Neural crest cell (in vitro differentiated cells): ENCODE results near the gene ARHGAP45. TPM values are rescaled to one million over a fixed set of nuclear protein-coding genes. Genes with fewer than 3 reads are reported as not detected.

Source experiments
- DNase-seq: peaks from one replicate; pipeline ENCODE4 v3.0.0; 2021; ENCODE audit warnings: low read depth, mixed read lengths, low spot score
- H3K27ac Mint-ChIP-seq: one replicate; pipeline ENCODE4 v1.8.0; 2021; ENCODE audit warnings: mild to moderate bottlenecking, mixed read lengths; ENCODE audit not compliant: unreplicated experiment
- H3K27me3 Mint-ChIP-seq: 2 replicates; pipeline ENCODE4 v1.8.0; 2021; ENCODE audit warnings: low read depth, mild to moderate bottlenecking, mixed read lengths
- H3K36me3 Mint-ChIP-seq: 2 replicates; pipeline ENCODE4 v1.8.0; 2021; ENCODE audit warnings: low read depth, mild to moderate bottlenecking, mixed read lengths
- H3K4me1 Mint-ChIP-seq: 2 replicates; pipeline ENCODE4 v1.8.0; 2021; ENCODE audit warnings: mixed read lengths
- H3K4me3 Mint-ChIP-seq: one replicate; pipeline ENCODE4 v1.8.0; 2021; ENCODE audit warnings: mild to moderate bottlenecking, mixed read lengths
- H3K9me3 Mint-ChIP-seq: 2 replicates; pipeline ENCODE4 v1.8.0; 2021; ENCODE audit warnings: mixed read lengths
- CTCF ChIP-seq: fragments of 200-600 bp; sonication (generic); conservative IDR thresholded peaks from 2 replicates; pipeline ENCODE4 v1.5.0; 2021; ENCODE audit warnings: antibody characterized with exemption, mild to moderate bottlenecking
- total RNA-seq: library from RNA; stranded (reverse); gene quantifications from 2 replicates; pipeline ENCODE4 v1.2.1, GENCODE V29; 2021

The ARHGAP45 gene
- total RNA-seq, 1 donor from 2014 or later: 1.6 TPM

- Mint-ChIP-seq H3K4me3 (no peak overlapping the region), H3K9me3 (no peaks in the 10 kb centered on the region), H3K4me1 (peaks cover 8% of the 10 kb centered on the region), H3K27ac (no peak overlapping the region), H3K27me3 (no peaks in the 10 kb centered on the region), H3K36me3 (no peaks in the 10 kb centered on the region)
- DNase-seq: no peak
- no peak for TF ChIP-seq CTCF
These were observed 15.2 kb upstream of the ARHGAP45 start for GRCh38 chr19:1051791-1052190.

GRCh38 chr19:1052349-1052975 lies 14.5 kb upstream of the ARHGAP45 start:
- peaks cover 8% of the 10 kb centered on the region for H3K4me1 Mint-ChIP-seq
- H3K27ac Mint-ChIP-seq: no peak overlapping the region
- no peaks in the 10 kb centered on the region for H3K9me3 Mint-ChIP-seq
- no peak overlapping the region for H3K4me3 Mint-ChIP-seq
- TF ChIP-seq CTCF: no peak
- H3K27me3 Mint-ChIP-seq: no peaks in the 10 kb centered on the region
- H3K36me3 Mint-ChIP-seq: no peaks in the 10 kb centered on the region
- DNase-seq: no peak

GRCh38 chr19:1053176-1054101 lies 13.5 kb upstream of the ARHGAP45 start:
- Mint-ChIP-seq H3K36me3 (no peaks in the 10 kb centered on the region), H3K27me3 (no peaks in the 10 kb centered on the region), H3K27ac (no peak overlapping the region), H3K9me3 (no peaks in the 10 kb centered on the region), H3K4me3 (no peak overlapping the region), H3K4me1 (peaks cover 8% of the 10 kb centered on the region)
- DNase-seq: no peak
- TF ChIP-seq CTCF: no peak

- Mint-ChIP-seq H3K36me3 (no peaks in the 10 kb centered on the region), H3K27ac (no peak overlapping the region), H3K27me3 (no peaks in the 10 kb centered on the region), H3K4me3 (no peak overlapping the region), H3K9me3 (no peaks in the 10 kb centered on the region), H3K4me1 (peaks cover 8% of the 10 kb centered on the region)
- DNase-seq: no peak
- no peak for TF ChIP-seq CTCF
These were observed 12.6 kb upstream of the ARHGAP45 start for GRCh38 chr19:1054102-1055027.

GRCh38 chr19:1055028-1055425 lies 11.9 kb upstream of the ARHGAP45 start:
- DNase-seq: no peak
- no peak overlapping the region for H3K27ac Mint-ChIP-seq
- no peaks in the 10 kb centered on the region for H3K9me3 Mint-ChIP-seq
- H3K36me3 Mint-ChIP-seq: no peaks in the 10 kb centered on the region
- TF ChIP-seq CTCF: no peak
- H3K27me3 Mint-ChIP-seq: no peaks in the 10 kb centered on the region
- no peak overlapping the region for H3K4me3 Mint-ChIP-seq
- peaks cover 8% of the 10 kb centered on the region for H3K4me1 Mint-ChIP-seq
